ENCODE data around the gene SREBF2. TPM values are rescaled to one million over a fixed set of nuclear protein-coding genes. Genes with fewer than 3 reads are reported as not detected.

SREBF2 gene
- total RNA-seq, 2 experiments from 2014 or later, result 167 to 312 TPM

GRCh38 chr22:41899110-41899509 lies 66.2 kb downstream of the SREBF2 start:
- POLR2A ChIA-PET, result no interaction called here
- TF ChIP-seq CTCF (conservative IDR thresholded peaks at IDR 0.05; ENCODE audit: low read length) (no peak), EZH2phosphoT487 (IDR thresholded peaks at IDR 0.05; ENCODE audit: borderline replicate concordance, low read depth, low read length) (no peak)
- H3K9me2 ChIP-seq (ENCODE audit: insufficient read depth, low read length), result no peaks in the 10 kb centered on the region
- no peak overlapping the region for H3K4me3 ChIP-seq (ENCODE audit: low read depth, low read length, poor library complexity, severe bottlenecking)
- BruUV-seq (replicated peaks), result no TSS peak
- no peak overlapping the region for H2AFZ ChIP-seq (ENCODE audit: low read length)
- H3K36me3 ChIP-seq (ENCODE audit: insufficient read depth, low read length), result peaks cover 98% of the 10 kb centered on the region
- no peak overlapping the region for H3K4me2 ChIP-seq (ENCODE audit: low read length)
- H3K27ac ChIP-seq (ENCODE audit: low read depth, low read length, poor library complexity, severe bottlenecking), result no peak overlapping the region
- no peaks in the 10 kb centered on the region for H3K9me3 ChIP-seq (ENCODE audit: low read length)
- intact Hi-C loops (cut with micrococcal nuclease; ENCODE audit: unreplicated experiment), result no loop called here
- H3K4me1 ChIP-seq (ENCODE audit: insufficient read depth, low read length, poor library complexity, severe bottlenecking), result no peaks in the 10 kb centered on the region
- no peaks in the 10 kb centered on the region for H3K79me2 ChIP-seq (ENCODE audit: insufficient read depth, low read depth, low read length)
- DNase-seq (ENCODE audit: low spot score), result no peak
- CTCF ChIA-PET (ENCODE audit: unreplicated experiment), result no interaction called here
- no peaks in the 10 kb centered on the region for H4K20me1 ChIP-seq (ENCODE audit: insufficient read depth, low read length)

GRCh38 chr22:41899992-41900651 lies 67.2 kb downstream of the SREBF2 start:
- TF ChIP-seq CTCF (conservative IDR thresholded peaks at IDR 0.05; ENCODE audit: low read length) (no peak), EZH2phosphoT487 (IDR thresholded peaks at IDR 0.05; ENCODE audit: borderline replicate concordance, low read depth, low read length) (no peak)
- Histone ChIP-seq H3K9me2 (ENCODE audit: insufficient read depth, low read length) (no peaks in the 10 kb centered on the region), H3K79me2 (ENCODE audit: insufficient read depth, low read depth, low read length) (no peaks in the 10 kb centered on the region), H3K27ac (ENCODE audit: low read depth, low read length, poor library complexity, severe bottlenecking) (no peak overlapping the region), H3K4me3 (ENCODE audit: low read depth, low read length, poor library complexity, severe bottlenecking) (no peak overlapping the region), H3K4me2 (ENCODE audit: low read length) (no peak overlapping the region), H3K4me1 (ENCODE audit: insufficient read depth, low read length, poor library complexity, severe bottlenecking) (no peaks in the 10 kb centered on the region), H2AFZ (ENCODE audit: low read length) (no peak overlapping the region), H3K36me3 (ENCODE audit: insufficient read depth, low read length) (peaks cover 98% of the 10 kb centered on the region), H3K9me3 (ENCODE audit: low read length) (no peaks in the 10 kb centered on the region), H4K20me1 (ENCODE audit: insufficient read depth, low read length) (no peaks in the 10 kb centered on the region)
- no TSS peak for BruUV-seq (replicated peaks)
- ChIA-PET POLR2A (interaction anchor here (0.5 kb wide), 1 partner anchor 34 kb away, joined by 3 read pairs; no protein-coding TSS in a partner anchor), CTCF (ENCODE audit: unreplicated experiment) (no interaction called here)
- intact Hi-C loops (cut with micrococcal nuclease; ENCODE audit: unreplicated experiment), result no loop called here
- no peak for DNase-seq (ENCODE audit: low spot score)

DNA sequence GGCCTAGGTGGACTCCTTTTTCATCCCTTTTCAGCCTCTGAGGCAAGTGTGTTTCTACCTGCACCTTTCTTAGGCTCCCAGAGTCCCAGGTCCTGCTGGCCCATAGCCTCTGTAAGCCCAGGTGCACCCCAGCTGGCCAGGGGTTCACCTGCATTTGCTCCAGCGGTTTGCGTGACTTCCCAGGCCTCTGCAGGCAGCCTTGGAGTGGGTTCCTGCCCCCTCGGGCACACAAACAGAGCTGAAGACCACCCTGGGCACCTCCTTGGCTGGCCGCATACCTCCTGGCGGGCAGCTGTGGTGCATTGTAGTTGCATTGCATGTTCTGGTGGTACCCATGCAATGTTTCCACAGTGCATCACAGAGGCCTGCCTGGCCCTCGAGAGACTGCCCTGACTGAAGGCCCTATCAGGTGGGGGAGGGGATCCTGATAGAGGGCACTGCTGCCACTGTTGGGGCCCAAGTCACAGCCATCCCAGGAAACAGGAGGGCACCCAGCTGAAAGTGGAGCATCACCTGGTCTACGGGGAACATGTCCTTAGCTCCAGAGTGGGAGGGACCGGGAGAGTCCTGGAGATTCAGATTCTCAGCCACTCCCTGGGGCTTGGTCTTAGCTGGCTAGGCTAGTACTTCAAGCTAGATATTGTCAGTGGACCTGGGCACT lies 67.9 kb downstream of the SREBF2 start:
- Histone ChIP-seq H2AFZ (ENCODE audit: low read length) (no peak overlapping the region), H3K4me1 (ENCODE audit: insufficient read depth, low read length, poor library complexity, severe bottlenecking) (no peaks in the 10 kb centered on the region), H3K27ac (ENCODE audit: low read depth, low read length, poor library complexity, severe bottlenecking) (no peak overlapping the region), H3K9me3 (ENCODE audit: low read length) (no peaks in the 10 kb centered on the region), H3K4me2 (ENCODE audit: low read length) (no peak overlapping the region), H4K20me1 (ENCODE audit: insufficient read depth, low read length) (no peaks in the 10 kb centered on the region), H3K36me3 (ENCODE audit: insufficient read depth, low read length) (peaks cover 100% of the 10 kb centered on the region), H3K79me2 (ENCODE audit: insufficient read depth, low read depth, low read length) (no peaks in the 10 kb centered on the region), H3K4me3 (ENCODE audit: low read depth, low read length, poor library complexity, severe bottlenecking) (no peak overlapping the region), H3K9me2 (ENCODE audit: insufficient read depth, low read length) (no peaks in the 10 kb centered on the region)
- no TSS peak for BruUV-seq (replicated peaks)
- intact Hi-C loops (cut with micrococcal nuclease; ENCODE audit: unreplicated experiment), result no loop called here
- POLR2A ChIA-PET, result interaction anchor here (0.5 kb wide), 1 partner anchor 34 kb away, joined by 3 read pairs; no protein-coding TSS in a partner anchor
- TF ChIP-seq CTCF (conservative IDR thresholded peaks at IDR 0.05; ENCODE audit: low read length) (no peak), EZH2phosphoT487 (IDR thresholded peaks at IDR 0.05; ENCODE audit: borderline replicate concordance, low read depth, low read length) (no peak)
- no peak for DNase-seq (ENCODE audit: low spot score)
- CTCF ChIA-PET (ENCODE audit: unreplicated experiment), result no interaction called here
